Measurements from ENCODE around the gene EXOSC2. TPM values are rescaled to one million over a fixed set of nuclear protein-coding genes. Genes with fewer than 3 reads are reported as not detected.

EXOSC2 gene
- total RNA-seq, 1 experiment from 2014 or later: 49.5 TPM

GRCh38 chr9:130687615-130688014 lies 6.0 kb upstream of the EXOSC2 start:
- intact Hi-C loops (cut with micrococcal nuclease; ENCODE audit: unreplicated experiment): loop anchor here (10.0 kb wide), 1 partner anchor 803 kb away; no protein-coding TSS in a partner anchor

GRCh38 chr9:130688072-130688471 lies 5.5 kb upstream of the EXOSC2 start:
- BruUV-seq (replicated peaks): no TSS peak

More at GRCh38 chr9:130687615-130688014, 6.0 kb upstream of the EXOSC2 start:
- no peak overlapping the region for H2AFZ ChIP-seq
- ChIA-PET POLR2A (ENCODE audit: unreplicated experiment) (no interaction called here), CTCF (no interaction called here)
- H3K9me3 ChIP-seq (ENCODE audit: insufficient read depth, low read depth): no peaks in the 10 kb centered on the region
- H3K36me3 ChIP-seq (ENCODE audit: low read depth): no peaks in the 10 kb centered on the region
- H3F3A ChIP-seq (ENCODE audit: insufficient read depth, low read depth): peaks cover 16% of the 10 kb centered on the region
- TF ChIP-seq CTCF (conservative IDR thresholded peaks at IDR 0.05) (no peak), EZH2 (IDR thresholded peaks at IDR 0.05; ENCODE audit: low read depth) (no peak)
- BruUV-seq (replicated peaks): no TSS peak
- no peak overlapping the region for H3K27ac ChIP-seq
- H3K4me3 ChIP-seq: no peak overlapping the region
- no peak overlapping the region for H3K4me2 ChIP-seq
- H3K4me1 ChIP-seq (replicated peaks; ENCODE audit: insufficient read depth): peaks cover 11% of the 10 kb centered on the region
- H3K9me2 ChIP-seq (ENCODE audit: insufficient read depth): no peaks in the 10 kb centered on the region
- H4K20me1 ChIP-seq (ENCODE audit: insufficient read depth): no peaks in the 10 kb centered on the region
- H3K79me2 ChIP-seq (ENCODE audit: low read depth): no peaks in the 10 kb centered on the region
- no peaks in the 10 kb centered on the region for H3K27me3 ChIP-seq (ENCODE audit: insufficient read depth, low read depth)
- no peak for DNase-seq

GRCh38 chr9:130689572-130689936 lies 4.0 kb upstream of the EXOSC2 start:
- ChIA-PET POLR2A (ENCODE audit: unreplicated experiment) (no interaction called here), CTCF (interaction anchor here (0.6 to 1.9 kb wide), 2 partner anchors 12 to 235 kb away, joined by 3 to 6 read pairs; no protein-coding TSS in a partner anchor)
- no peaks in the 10 kb centered on the region for H4K20me1 ChIP-seq (ENCODE audit: insufficient read depth)
- TF ChIP-seq EZH2 (IDR thresholded peaks at IDR 0.05; ENCODE audit: low read depth): no peak
- TF ChIP-seq CTCF (conservative IDR thresholded peaks at IDR 0.05): no peak
- no TSS peak for BruUV-seq (replicated peaks)
- no peaks in the 10 kb centered on the region for H3K27me3 ChIP-seq (ENCODE audit: insufficient read depth, low read depth)
- H3K4me3 ChIP-seq: peak overlapping the region; percentile 70; the same call in 1 of the 2 replicates
- no peaks in the 10 kb centered on the region for H3K9me3 ChIP-seq (ENCODE audit: insufficient read depth, low read depth)
- peaks cover 12% of the 10 kb centered on the region; the same call in 1 of the 2 replicates for H3F3A ChIP-seq (ENCODE audit: insufficient read depth, low read depth)
- peak overlapping the region; percentile 81 for H2AFZ ChIP-seq
- intact Hi-C loops (cut with micrococcal nuclease; ENCODE audit: unreplicated experiment): loop anchor here (10.0 kb wide), 1 partner anchor 805 kb away; no protein-coding TSS in a partner anchor
- peaks cover 16% of the 10 kb centered on the region for H3K4me1 ChIP-seq (replicated peaks; ENCODE audit: insufficient read depth)
- peak overlapping the region; percentile 82 for H3K4me2 ChIP-seq
- DNase-seq: no peak
- H3K9me2 ChIP-seq (ENCODE audit: insufficient read depth): no peaks in the 10 kb centered on the region
- H3K36me3 ChIP-seq (ENCODE audit: low read depth): no peaks in the 10 kb centered on the region
- H3K79me2 ChIP-seq (ENCODE audit: low read depth): peaks cover 10% of the 10 kb centered on the region
- H3K27ac ChIP-seq: peak overlapping the region; percentile 11; the same call in 1 of the 2 replicates

More at GRCh38 chr9:130688072-130688471, 5.5 kb upstream of the EXOSC2 start:
- H3K4me1 ChIP-seq (replicated peaks; ENCODE audit: insufficient read depth): peaks cover 14% of the 10 kb centered on the region
- H3F3A ChIP-seq (ENCODE audit: insufficient read depth, low read depth): peaks cover 13% of the 10 kb centered on the region; the same call in 1 of the 2 replicates
- TF ChIP-seq EZH2 (IDR thresholded peaks at IDR 0.05; ENCODE audit: low read depth) (no peak), CTCF (conservative IDR thresholded peaks at IDR 0.05) (no peak)
- intact Hi-C loops (cut with micrococcal nuclease; ENCODE audit: unreplicated experiment): loop anchor here (10.0 kb wide), 1 partner anchor 803 kb away; no protein-coding TSS in a partner anchor
- H3K27ac ChIP-seq: no peak overlapping the region
- no peaks in the 10 kb centered on the region for H3K36me3 ChIP-seq (ENCODE audit: low read depth)
- H4K20me1 ChIP-seq (ENCODE audit: insufficient read depth): no peaks in the 10 kb centered on the region
- no peak for DNase-seq
- no peak overlapping the region for H2AFZ ChIP-seq
- H3K9me2 ChIP-seq (ENCODE audit: insufficient read depth): no peaks in the 10 kb centered on the region
- H3K4me2 ChIP-seq: no peak overlapping the region
- no peak overlapping the region for H3K4me3 ChIP-seq
- no peaks in the 10 kb centered on the region for H3K79me2 ChIP-seq (ENCODE audit: low read depth)
- ChIA-PET CTCF (no interaction called here), POLR2A (ENCODE audit: unreplicated experiment) (no interaction called here)
- H3K9me3 ChIP-seq (ENCODE audit: insufficient read depth, low read depth): no peaks in the 10 kb centered on the region
- no peaks in the 10 kb centered on the region for H3K27me3 ChIP-seq (ENCODE audit: insufficient read depth, low read depth)
